WTC11 (cell line): ENCODE data around the gene USP13. TPM values are rescaled to one million over a fixed set of nuclear protein-coding genes. Genes with fewer than 3 reads are reported as not detected.

ENCODE experiments used
- ATAC-seq: fragments of 200-7000 bp; cut with Tn5 transposase; 2 replicates; pipeline ENCODE4 v1.10.0; 2021; ENCODE audit warnings: mild to moderate bottlenecking, moderate library complexity
- CTCF ChIA-PET: fragments of 300-600 bp; sonication (Branson Sonifier 250); formaldehyde crosslinking; loops from one replicate; lab custom pipeline; 2021; ENCODE audit warnings: antibody characterized with exemption; lab: Charles Lee
- POLR2A ChIA-PET: fragments of 350-600 bp; sonication (Branson Sonifier 250); formaldehyde crosslinking; loops from one replicate; lab custom pipeline; 2021; ENCODE audit warnings: antibody characterized with exemption; lab: Charles Lee
- DNase-seq: peaks from one replicate; pipeline ENCODE4 v3.0.0; 2021; ENCODE audit warnings: low spot score
- H3K27ac Mint-ChIP-seq: 2 replicates; pipeline ENCODE4 v1.8.0; 2021; ENCODE audit warnings: mixed read lengths
- H3K27me3 Mint-ChIP-seq: 2 replicates; pipeline ENCODE4 v1.8.0; 2021; ENCODE audit warnings: low read depth, mild to moderate bottlenecking, moderate library complexity, mixed read lengths
- H3K36me3 Mint-ChIP-seq: 2 replicates; pipeline ENCODE4 v1.8.0; 2021; ENCODE audit warnings: mixed read lengths
- H3K4me1 Mint-ChIP-seq: 2 replicates; pipeline ENCODE4 v1.8.0; 2022; ENCODE audit warnings: mixed read lengths
- H3K4me3 Mint-ChIP-seq: 2 replicates; pipeline ENCODE4 v1.8.0; 2021; ENCODE audit warnings: mild to moderate bottlenecking, moderate library complexity, mixed read lengths
- H3K9me3 Mint-ChIP-seq: 2 replicates; pipeline ENCODE4 v1.8.0; 2021; ENCODE audit warnings: mixed read lengths
- AFF4 ChIP-seq: sonication (generic); formaldehyde crosslinking; IDR thresholded peaks from 2 replicates; pipeline ENCODE4 v1.8.1; 2023; ENCODE audit warnings: mild to moderate bottlenecking, missing genetic modification reagents, borderline replicate concordance
- AR ChIP-seq: fragments of 250-450 bp; sonication (Bioruptor Pico); IDR thresholded peaks from 2 replicates; pipeline ENCODE4 v1.9.0; 2021; ENCODE audit warnings: mild to moderate bottlenecking
- ATF3 ChIP-seq: sonication (generic); formaldehyde crosslinking; conservative IDR thresholded peaks from 2 replicates; pipeline ENCODE4 v1.8.1; 2022; ENCODE audit warnings: mild to moderate bottlenecking, missing genetic modification reagents
- CREB1 ChIP-seq: sonication (generic); formaldehyde crosslinking; IDR thresholded peaks from 2 replicates; pipeline ENCODE4 v1.8.0; 2023; ENCODE audit warnings: mild to moderate bottlenecking, missing genetic modification reagents
- CREM ChIP-seq: sonication (generic); formaldehyde crosslinking; IDR thresholded peaks from 2 replicates; pipeline ENCODE4 v1.8.1; 2022; ENCODE audit warnings: mild to moderate bottlenecking, missing genetic modification reagents, moderate library complexity
- ETV6 ChIP-seq: sonication (generic); formaldehyde crosslinking; IDR thresholded peaks from 2 replicates; pipeline ENCODE4 v1.8.1; 2022; ENCODE audit warnings: mild to moderate bottlenecking, missing genetic modification reagents
- FOXJ3 ChIP-seq: sonication (generic); formaldehyde crosslinking; IDR thresholded peaks from 2 replicates; pipeline ENCODE4 v1.9.0; 2021; ENCODE audit warnings: missing genetic modification reagents, mild to moderate bottlenecking, borderline replicate concordance
- GABPB1 ChIP-seq: sonication (generic); formaldehyde crosslinking; IDR thresholded peaks from 2 replicates; pipeline ENCODE4 v1.8.1; 2023; ENCODE audit warnings: mild to moderate bottlenecking, missing genetic modification reagents
- HMGA2 ChIP-seq: fragments of 250-450 bp; sonication (Bioruptor Pico); IDR thresholded peaks from 2 replicates; pipeline ENCODE4 v1.4.0; 2021; ENCODE audit warnings: mild to moderate bottlenecking, moderate library complexity
- MLX ChIP-seq: sonication (generic); formaldehyde crosslinking; IDR thresholded peaks from 2 replicates; pipeline ENCODE4 v1.8.1; 2023; ENCODE audit warnings: mild to moderate bottlenecking, missing genetic modification reagents, moderate library complexity
- NFE2L1 ChIP-seq: sonication (generic); formaldehyde crosslinking; IDR thresholded peaks from 2 replicates; pipeline ENCODE4 v1.8.1; 2023; ENCODE audit warnings: missing genetic modification reagents
- PREB ChIP-seq: sonication (generic); formaldehyde crosslinking; IDR thresholded peaks from 2 replicates; pipeline ENCODE4 v1.8.1; 2022; ENCODE audit warnings: mild to moderate bottlenecking, missing genetic modification reagents, moderate library complexity, borderline replicate concordance
- RELA ChIP-seq: sonication (generic); formaldehyde crosslinking; IDR thresholded peaks from 2 replicates; pipeline ENCODE4 v1.8.1; 2022; ENCODE audit warnings: missing genetic modification reagents, mild to moderate bottlenecking, borderline replicate concordance
- SMAD3 ChIP-seq: sonication (generic); formaldehyde crosslinking; IDR thresholded peaks from 2 replicates; pipeline ENCODE4 v1.8.0; 2022; ENCODE audit warnings: missing genetic modification reagents, mild to moderate bottlenecking, borderline replicate concordance
- ZNF219 ChIP-seq: sonication (generic); formaldehyde crosslinking; IDR thresholded peaks from 2 replicates; pipeline ENCODE4 v1.8.0; 2023; ENCODE audit warnings: missing genetic modification reagents, mild to moderate bottlenecking, borderline replicate concordance
- ZNF281 ChIP-seq: sonication (generic); formaldehyde crosslinking; IDR thresholded peaks from 2 replicates; pipeline ENCODE4 v1.8.0; 2023; ENCODE audit warnings: mild to moderate bottlenecking, missing genetic modification reagents
- ZNF396 ChIP-seq: fragments of 250-450 bp; sonication (Bioruptor Pico); IDR thresholded peaks from 2 replicates; pipeline ENCODE4 v1.8.0; 2021; ENCODE audit warnings: mild to moderate bottlenecking, moderate library complexity, borderline replicate concordance
- total RNA-seq: library from RNA; stranded (reverse); gene quantifications from 3 replicates; pipeline ENCODE4 v1.2.3, GENCODE V29; 2021

USP13 gene
- total RNA-seq, 1 experiment from 2014 or later, result 26.8 TPM

GRCh38 chr3:179687967-179688535 is 35.2 kb downstream of the USP13 start:
- Mint-ChIP-seq H3K27ac (no peak overlapping the region), H3K4me1 (peaks cover 5% of the 10 kb centered on the region), H3K36me3 (peaks cover 27% of the 10 kb centered on the region), H3K4me3 (no peak overlapping the region), H3K27me3 (no peaks in the 10 kb centered on the region), H3K9me3 (no peaks in the 10 kb centered on the region)
- TF ChIP-seq CREM (CRISPR knock-in tag) (no peak), ETV6 (no peak), HMGA2 (CRISPR knock-in tag) (no peak), ZNF396 (no peak), CREB1 (CRISPR knock-in tag) (no peak), SMAD3 (CRISPR knock-in tag) (no peak), FOXJ3 (CRISPR knock-in tag) (no peak), AR (CRISPR knock-in tag) (no peak), MLX (CRISPR knock-in tag) (no peak), RELA (CRISPR knock-in tag) (no peak), AFF4 (CRISPR knock-in tag) (no peak)
- ATAC-seq (no peak), DNase-seq (no peak)
- ChIA-PET CTCF (no interaction called here), POLR2A (no interaction called here)

- no peak for TF ChIP-seq ZNF281 (CRISPR knock-in tag)
- no peak for TF ChIP-seq NFE2L1 (CRISPR knock-in tag)
- TF ChIP-seq PREB (CRISPR knock-in tag), result no peak
- TF ChIP-seq GABPB1 (CRISPR knock-in tag), result no peak
- TF ChIP-seq ZNF219 (CRISPR knock-in tag), result no peak
- TF ChIP-seq ATF3 (CRISPR knock-in tag), result no peak
- peaks cover 21% of the 10 kb centered on the region for H3K36me3 Mint-ChIP-seq
- no peak for ATAC-seq
- H3K27me3 Mint-ChIP-seq, result no peaks in the 10 kb centered on the region
- H3K4me3 Mint-ChIP-seq, result no peak overlapping the region
- ChIA-PET CTCF (no interaction called here), POLR2A (no interaction called here)
- H3K9me3 Mint-ChIP-seq, result no peaks in the 10 kb centered on the region
- DNase-seq, result no peak
- H3K27ac Mint-ChIP-seq, result 0 out of 2 replicates have a peak overlapping the region, but pooled peaks have one; percentile 33
- H3K4me1 Mint-ChIP-seq, result no peaks in the 10 kb centered on the region
Observed at GRCh38 chr3:179688850-179689249, 36.0 kb downstream of the USP13 start.
